Epithelial cell of proximal tubule (primary cell): Measurements from ENCODE around the gene GLCCI1. TPM values are rescaled to one million over a fixed set of nuclear protein-coding genes. Genes with fewer than 3 reads are reported as not detected.

Experiments
- DNase-seq: peaks from one replicate; pipeline ENCODE4 v3.0.0-alpha.2; 2011; ENCODE audit warnings: low read depth
- H3K4me3 ChIP-seq: 2 replicates; pipeline ENCODE4 v1.5.1; 2011; ENCODE audit warnings: low read depth, mild to moderate bottlenecking, low read length
- total RNA-seq: library from RNA; depleted of rRNA; stranded (reverse); fragments of >200 nt; gene quantifications from 2 replicates; pipeline ENCODE4 v1.2.3, GENCODE V29; 2015
- TF ChIP-seq, protein P1 (sequence below): conservative IDR thresholded peaks from 2 replicates; pipeline ENCODE4 v1.5.1; 2012; ENCODE audit warnings: low read depth, mild to moderate bottlenecking, low read length

Gene GLCCI1
- total RNA-seq, 1 donor from 2014 or later: 1.9 TPM

DNA sequence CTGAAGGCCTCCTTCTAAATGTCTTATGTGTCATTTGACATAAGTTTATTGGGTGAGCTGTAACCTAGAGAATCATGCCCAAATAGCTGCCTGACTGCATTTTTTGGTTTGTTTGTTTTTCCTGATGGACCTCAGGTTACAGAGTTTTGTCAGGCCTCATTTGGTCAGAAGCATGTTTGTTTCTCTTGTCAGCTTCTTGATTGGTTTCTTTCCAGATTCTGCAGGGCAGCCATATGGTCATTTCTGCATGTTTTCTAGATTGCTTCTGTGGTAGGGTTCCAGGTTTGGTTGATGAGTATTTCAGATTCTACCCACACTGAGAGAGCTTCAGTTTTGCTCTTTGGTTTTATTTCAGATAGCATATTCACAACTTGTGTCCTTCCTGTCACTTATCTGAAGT is 28.0 kb downstream of the GLCCI1 start:
- TF ChIP-seq, protein P1, sequence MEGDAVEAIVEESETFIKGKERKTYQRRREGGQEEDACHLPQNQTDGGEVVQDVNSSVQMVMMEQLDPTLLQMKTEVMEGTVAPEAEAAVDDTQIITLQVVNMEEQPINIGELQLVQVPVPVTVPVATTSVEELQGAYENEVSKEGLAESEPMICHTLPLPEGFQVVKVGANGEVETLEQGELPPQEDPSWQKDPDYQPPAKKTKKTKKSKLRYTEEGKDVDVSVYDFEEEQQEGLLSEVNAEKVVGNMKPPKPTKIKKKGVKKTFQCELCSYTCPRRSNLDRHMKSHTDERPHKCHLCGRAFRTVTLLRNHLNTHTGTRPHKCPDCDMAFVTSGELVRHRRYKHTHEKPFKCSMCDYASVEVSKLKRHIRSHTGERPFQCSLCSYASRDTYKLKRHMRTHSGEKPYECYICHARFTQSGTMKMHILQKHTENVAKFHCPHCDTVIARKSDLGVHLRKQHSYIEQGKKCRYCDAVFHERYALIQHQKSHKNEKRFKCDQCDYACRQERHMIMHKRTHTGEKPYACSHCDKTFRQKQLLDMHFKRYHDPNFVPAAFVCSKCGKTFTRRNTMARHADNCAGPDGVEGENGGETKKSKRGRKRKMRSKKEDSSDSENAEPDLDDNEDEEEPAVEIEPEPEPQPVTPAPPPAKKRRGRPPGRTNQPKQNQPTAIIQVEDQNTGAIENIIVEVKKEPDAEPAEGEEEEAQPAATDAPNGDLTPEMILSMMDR: no peak
- no peak overlapping the region for H3K4me3 ChIP-seq
- DNase-seq: no peak

DNA sequence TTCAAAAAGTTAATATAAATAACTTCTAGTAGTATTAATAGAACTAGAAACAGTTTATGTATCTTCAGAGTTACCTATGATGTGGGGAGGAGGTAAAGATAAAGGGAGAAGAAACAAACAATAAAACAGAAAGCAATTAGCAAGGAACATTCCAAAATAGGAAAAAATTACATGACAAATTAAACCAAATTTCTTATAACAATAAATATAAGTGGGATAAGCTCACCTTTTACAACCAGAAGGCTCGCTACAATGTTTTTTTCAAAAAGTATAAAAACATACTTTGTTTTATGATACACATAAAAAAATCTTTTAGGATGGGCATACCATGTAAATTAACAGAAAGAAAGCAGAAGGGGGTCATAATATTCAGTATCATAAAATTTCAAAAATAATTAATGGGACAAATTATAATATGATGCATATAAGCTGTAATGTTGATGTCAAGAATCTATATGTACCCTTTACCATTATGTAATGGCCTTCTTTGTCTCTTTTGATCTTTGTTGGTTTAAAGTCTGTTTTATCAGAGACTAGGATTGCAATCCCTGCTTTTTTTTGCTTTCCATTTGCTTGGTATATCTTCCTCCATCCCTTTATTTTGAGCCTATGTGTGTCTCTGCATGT is 31.8 kb downstream of the GLCCI1 start:
- no peak overlapping the region for H3K4me3 ChIP-seq
- TF ChIP-seq, protein P1: no peak

DNA sequence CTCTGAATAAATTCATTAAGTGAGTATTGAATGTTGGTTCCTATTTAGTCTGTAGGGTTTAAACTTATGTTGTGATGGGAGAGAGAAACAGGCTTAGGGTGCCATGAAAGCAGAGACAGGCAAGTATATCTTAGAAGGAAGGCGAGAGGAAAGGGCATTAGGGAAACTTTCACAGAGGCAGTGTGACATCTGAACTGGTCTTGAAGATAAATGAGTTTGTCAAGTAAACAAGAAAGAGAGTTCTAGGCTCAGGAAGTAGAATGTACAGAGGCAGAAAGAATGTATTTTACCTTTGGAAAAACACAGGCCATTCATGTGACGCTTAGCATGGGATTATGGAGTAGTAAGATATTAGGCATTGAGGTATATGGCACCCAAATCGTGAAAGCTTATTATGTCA is 34.5 kb downstream of the GLCCI1 start:
- TF ChIP-seq, protein P1: no peak
- H3K4me3 ChIP-seq: no peak overlapping the region
- no peak for DNase-seq

More for the DNA sequence above, 31.8 kb downstream of the GLCCI1 start:
- no peak for DNase-seq

DNA sequence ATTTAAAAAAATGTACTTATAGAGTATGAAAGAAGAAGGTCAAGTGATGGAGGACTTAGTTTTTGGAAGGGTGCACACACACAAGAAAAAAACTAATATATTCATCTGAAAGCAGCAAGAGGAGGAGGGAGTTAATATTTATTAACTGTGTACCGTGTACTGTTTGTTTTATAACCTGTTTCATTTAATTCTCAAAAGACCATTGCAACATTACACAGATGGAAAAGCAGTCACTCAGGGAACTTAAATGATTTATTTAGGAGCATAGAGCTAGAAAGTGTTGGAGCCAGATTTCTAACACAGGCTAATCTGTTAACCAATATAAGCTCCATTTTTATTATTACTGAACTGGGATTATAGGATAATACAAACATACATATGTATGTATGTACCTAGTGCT is 36.7 kb downstream of the GLCCI1 start:
- TF ChIP-seq, protein P1: no peak
- no peak for DNase-seq
- no peak overlapping the region for H3K4me3 ChIP-seq

DNA sequence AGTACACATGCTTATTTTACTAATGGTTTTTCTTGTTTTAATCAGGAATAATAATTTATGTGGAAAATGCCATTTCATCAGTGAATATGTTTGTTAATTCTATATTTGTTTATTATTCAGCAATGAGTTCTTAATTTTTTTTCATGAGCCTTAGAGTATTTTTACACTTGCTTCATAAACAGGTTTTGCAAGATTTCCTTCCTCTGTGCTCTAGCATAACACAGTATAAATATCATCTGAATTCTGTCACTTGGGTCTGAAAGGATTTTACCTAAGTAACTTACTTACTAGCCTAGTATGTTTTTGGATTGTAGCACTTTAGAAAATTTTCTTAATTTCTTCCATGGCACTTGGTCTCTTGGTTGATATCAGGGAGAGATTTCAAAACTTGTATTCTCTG is 45.8 kb downstream of the GLCCI1 start:
- TF ChIP-seq, protein P1: no peak
- H3K4me3 ChIP-seq: no peak overlapping the region
- DNase-seq: no peak

DNA sequence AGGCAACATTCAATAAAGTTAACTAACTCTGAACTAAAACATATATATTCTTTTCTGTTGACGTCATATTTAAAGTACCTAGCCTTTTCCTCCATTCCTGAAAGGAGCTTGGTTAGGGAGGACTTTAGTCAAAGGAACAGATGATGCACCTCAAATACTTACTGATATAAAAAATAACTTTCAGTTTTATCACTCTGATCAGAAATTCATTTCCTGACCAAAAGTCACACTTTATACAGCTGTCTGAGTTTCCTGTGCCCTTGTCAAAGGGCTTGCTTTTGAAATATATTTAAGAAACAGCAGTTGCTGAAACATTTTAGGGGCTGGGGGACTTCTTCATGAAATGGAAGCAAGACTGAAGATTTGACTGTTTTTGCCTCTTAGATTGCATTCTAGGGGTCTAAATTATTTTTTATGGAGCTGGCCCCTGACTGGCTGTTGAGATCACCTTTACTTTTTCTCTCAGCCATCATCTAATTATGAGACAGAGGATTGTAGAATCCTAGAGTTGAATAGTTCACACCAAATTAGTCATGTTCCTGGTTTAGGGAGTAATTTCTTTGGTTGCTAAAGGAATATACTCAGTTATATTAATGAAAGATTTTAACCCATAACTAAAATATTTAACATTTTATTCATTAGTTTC is 46.6 kb downstream of the GLCCI1 start:
- TF ChIP-seq, protein P1: no peak
- no peak for DNase-seq
- H3K4me3 ChIP-seq: no peak overlapping the region

DNA sequence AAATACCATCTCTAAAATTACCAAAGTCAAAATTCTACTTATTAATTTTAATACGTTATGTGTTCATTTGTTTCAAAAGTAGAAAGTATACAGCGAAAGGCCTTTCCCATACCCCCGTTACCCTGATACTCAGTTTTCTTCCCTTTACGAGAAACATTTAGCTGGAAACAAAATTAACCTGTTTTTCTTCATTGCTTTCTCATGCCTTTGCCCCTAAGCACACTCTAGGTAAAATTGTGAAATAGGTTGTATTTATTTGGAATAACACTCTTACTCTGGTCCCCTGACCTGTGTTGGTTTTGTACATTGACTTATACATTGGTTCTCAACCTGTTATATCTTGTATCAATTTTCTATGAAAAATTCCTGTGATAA is 47.1 kb downstream of the GLCCI1 start:
- TF ChIP-seq, protein P1: no peak
- no peak for DNase-seq
- no peak overlapping the region for H3K4me3 ChIP-seq
